Ovary (tissue), 3 donors: ENCODE data around the gene MEMO1.

Experiments
- CTCF ChIP-seq, 3 donors: fragments of 450-650 bp in 2 of 3; fragments of 200-600 bp in 1 of 3; IDR thresholded peaks; one replicate each; pipeline versions ENCODE4 v1.5.1 to v1.8.0; 2016 to 2022; ENCODE audit warnings: antibody characterized with exemption in 3 of 3, mild to moderate bottlenecking in 1 of 3
- POLR2A ChIP-seq: fragments of 450-650 bp; IDR thresholded peaks from one replicate; pipeline ENCODE4 v1.6.1; 2017; ENCODE audit warnings: antibody characterized with exemption, mild to moderate bottlenecking, moderate library complexity
- donor health status: DM: no; HTN: no; CAD: no.

GRCh38 chr2:31903109-31903780 lies 107.6 kb downstream of the MEMO1 start:
- no peak for TF ChIP-seq CTCF (IDR thresholded peaks at IDR 0.05)
- TF ChIP-seq POLR2A: no peak
